Neuronal stem cell (in vitro differentiated cells): ENCODE results near the gene KLHL12.

Experiments used
- DNase-seq: peaks from one replicate; pipeline ENCODE4 v3.0.0-alpha.2; 2013; ENCODE audit warnings: low spot score
- H2AFZ ChIP-seq: one replicate; pipeline ENCODE4 v1.6.1; 2013; ENCODE audit warnings: mild to moderate bottlenecking, low read length, inconsistent platforms
- H2AK5ac ChIP-seq: 2 replicates; pipeline ENCODE4 v1.6.1; 2013; ENCODE audit warnings: low read depth, mild to moderate bottlenecking, inconsistent platforms, low read length, moderate library complexity, mixed read lengths
- H2BK120ac ChIP-seq: 2 replicates; pipeline ENCODE4 v1.6.1; 2013; ENCODE audit warnings: low read depth, mild to moderate bottlenecking, inconsistent platforms, low read length, moderate library complexity, mixed read lengths
- H2BK12ac ChIP-seq: one replicate; pipeline ENCODE4 v1.6.1; 2013; ENCODE audit warnings: low read length, inconsistent platforms
- H2BK15ac ChIP-seq: 2 replicates; pipeline ENCODE4 v1.6.1; 2013; ENCODE audit warnings: mild to moderate bottlenecking, low read length, inconsistent platforms, mixed read lengths
- H2BK5ac ChIP-seq: one replicate; pipeline ENCODE4 v1.6.1; 2013; ENCODE audit warnings: inconsistent platforms, mild to moderate bottlenecking, low read length, moderate library complexity
- H3K14ac ChIP-seq: one replicate; pipeline ENCODE4 v1.6.1; 2013; ENCODE audit warnings: low read length, inconsistent platforms
- H3K18ac ChIP-seq: 2 replicates; pipeline ENCODE4 v1.6.1; 2013; ENCODE audit warnings: low read length, inconsistent platforms
- H3K23ac ChIP-seq: 2 replicates; pipeline ENCODE4 v1.6.1; 2013; ENCODE audit warnings: low read depth, mild to moderate bottlenecking, mixed read lengths, low read length, inconsistent platforms; ENCODE audit not compliant: poor library complexity
- H3K27ac ChIP-seq: replicated peaks from 3 replicates; pipeline ENCODE4 v1.5.1; 2013; ENCODE audit warnings: low read length, inconsistent platforms
- H3K27me3 ChIP-seq, 3 experiments: 2 replicates each; pipeline ENCODE4 v1.6.1; 2013; ENCODE audit warnings: low read length in 3 of 3, mild to moderate bottlenecking in 2 of 3, inconsistent platforms in 1 of 3, low read depth in 1 of 3, mixed read lengths in 1 of 3, moderate library complexity in 1 of 3; ENCODE audit not compliant: control insufficient read depth in 3 of 3, insufficient read depth in 3 of 3
- H3K36me3 ChIP-seq, 2 donors: replicated peaks in 1 of 2; 2 replicates each; pipeline ENCODE4 v1.6.1; 2013; ENCODE audit warnings: low read length in 2 of 2; ENCODE audit not compliant: control insufficient read depth in 2 of 2, insufficient read depth in 2 of 2
- H3K4ac ChIP-seq: 2 replicates; pipeline ENCODE4 v1.6.1; 2013; ENCODE audit warnings: inconsistent platforms, mild to moderate bottlenecking, low read length, moderate library complexity
- H3K4me1 ChIP-seq, 2 donors: 1 replicate in 1 of 2; 2 replicates in 1 of 2; pipeline ENCODE4 v1.6.1; 2013; ENCODE audit warnings: low read length in 2 of 2, low read depth in 1 of 2; ENCODE audit not compliant: control insufficient read depth in 2 of 2, insufficient read depth in 1 of 2
- H3K4me2 ChIP-seq: one replicate; pipeline ENCODE4 v1.6.1; 2013; ENCODE audit warnings: mild to moderate bottlenecking, low read length, inconsistent platforms; ENCODE audit not compliant: insufficient read depth, poor library complexity, severe bottlenecking
- H3K4me3 ChIP-seq, 2 donors: 2 replicates each; pipeline ENCODE4 v1.5.1; 2013; ENCODE audit warnings: low read length in 2 of 2, mild to moderate bottlenecking in 2 of 2, inconsistent platforms in 1 of 2, moderate library complexity in 1 of 2
- H3K79me1 ChIP-seq: one replicate; pipeline ENCODE4 v1.6.1; 2013; ENCODE audit warnings: low read depth, mild to moderate bottlenecking, inconsistent platforms, low read length, moderate library complexity
- H3K9ac ChIP-seq: one replicate; pipeline ENCODE4 v1.6.1; 2013; ENCODE audit warnings: mild to moderate bottlenecking, low read depth, low read length, inconsistent platforms; ENCODE audit not compliant: poor library complexity
- H3K9me3 ChIP-seq, 2 donors: replicated peaks in 1 of 2; 2 replicates each; pipeline versions ENCODE3 to v1.6.1; 2013; ENCODE audit warnings: low read length in 2 of 2, mild to moderate bottlenecking in 2 of 2, inconsistent platforms in 1 of 2, low read depth in 1 of 2, mixed read lengths in 1 of 2, moderate library complexity in 1 of 2; ENCODE audit not compliant: control insufficient read depth in 2 of 2, insufficient read depth in 1 of 2
- H4K8ac ChIP-seq: one replicate; pipeline ENCODE4 v1.6.1; 2013; ENCODE audit warnings: low read depth, mild to moderate bottlenecking, inconsistent platforms, low read length, moderate library complexity
- H4K91ac ChIP-seq: one replicate; pipeline ENCODE4 v1.6.1; 2013; ENCODE audit warnings: low read length, low read depth, mild to moderate bottlenecking, inconsistent platforms; ENCODE audit not compliant: poor library complexity
- WGBS, 2 donors: extraction: QIAGEN DNeasy Blood & Tissue Kit; methylation state at CpG; one replicate each; pipeline ENCODE4 v1.1.7; 2013; ENCODE audit warnings: missing lambda C conversion rate in 2 of 2, mixed read lengths in 1 of 2; ENCODE audit not compliant: insufficient read length in 2 of 2, insufficient replicate concordance in 1 of 2; ENCODE audit errors: extremely low coverage in 2 of 2; 5-methylcytosine and 5-hydroxymethylcytosine counted together

KLHL12 gene

DNA sequence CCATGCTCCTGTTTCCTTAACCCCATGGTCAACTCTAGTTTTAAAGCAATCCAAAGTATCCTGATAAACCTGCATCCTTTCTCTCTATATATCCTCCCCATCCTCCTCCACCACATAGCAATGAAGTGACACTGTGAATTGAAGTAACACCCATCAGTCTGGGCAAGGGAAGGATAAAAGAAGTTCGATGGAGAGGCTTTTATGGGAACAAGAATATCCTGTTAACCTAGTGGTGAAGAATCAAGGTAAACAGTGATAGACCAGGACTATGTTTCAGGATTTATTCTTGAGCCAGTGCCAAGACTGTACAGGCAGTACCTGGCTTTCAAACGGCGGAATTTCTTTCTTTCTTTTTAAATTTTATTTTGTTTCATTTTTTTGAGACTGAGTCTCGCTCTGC, 55.7 kb downstream of the KLHL12 start:
- no peak overlapping the region for H3K18ac ChIP-seq
- H3K23ac ChIP-seq: no peak overlapping the region
- no peak overlapping the region for H2BK15ac ChIP-seq
- H3K36me3 ChIP-seq: peaks cover 7 to 15% of the 10 kb centered on the region in 2 donors
- no peak overlapping the region for H3K14ac ChIP-seq
- H3K27ac ChIP-seq: no peak overlapping the region
- H3K9me3 ChIP-seq: peaks cover 0 to 1% of the 10 kb centered on the region in 2 donors
- no peaks in the 10 kb centered on the region for H3K79me1 ChIP-seq
- H3K27me3 ChIP-seq: no peaks in the 10 kb centered on the region
- DNase-seq: no peak
- no peak overlapping the region for H3K4ac ChIP-seq
- no peak overlapping the region for H2AFZ ChIP-seq
- no peak overlapping the region for H3K4me2 ChIP-seq
- H2BK120ac ChIP-seq: no peak overlapping the region
- H2BK5ac ChIP-seq: no peak overlapping the region
- H2AK5ac ChIP-seq: no peak overlapping the region
- no peaks in the 10 kb centered on the region for H3K4me1 ChIP-seq
- no peak overlapping the region for H3K9ac ChIP-seq
- H2BK12ac ChIP-seq: no peak overlapping the region
- no peak overlapping the region for H4K8ac ChIP-seq
- no peak overlapping the region for H3K4me3 ChIP-seq
- H4K91ac ChIP-seq: no peak overlapping the region
- no CpG with 5 or more reads among the region's 4 CpGs for WGBS, 2 donors

DNA sequence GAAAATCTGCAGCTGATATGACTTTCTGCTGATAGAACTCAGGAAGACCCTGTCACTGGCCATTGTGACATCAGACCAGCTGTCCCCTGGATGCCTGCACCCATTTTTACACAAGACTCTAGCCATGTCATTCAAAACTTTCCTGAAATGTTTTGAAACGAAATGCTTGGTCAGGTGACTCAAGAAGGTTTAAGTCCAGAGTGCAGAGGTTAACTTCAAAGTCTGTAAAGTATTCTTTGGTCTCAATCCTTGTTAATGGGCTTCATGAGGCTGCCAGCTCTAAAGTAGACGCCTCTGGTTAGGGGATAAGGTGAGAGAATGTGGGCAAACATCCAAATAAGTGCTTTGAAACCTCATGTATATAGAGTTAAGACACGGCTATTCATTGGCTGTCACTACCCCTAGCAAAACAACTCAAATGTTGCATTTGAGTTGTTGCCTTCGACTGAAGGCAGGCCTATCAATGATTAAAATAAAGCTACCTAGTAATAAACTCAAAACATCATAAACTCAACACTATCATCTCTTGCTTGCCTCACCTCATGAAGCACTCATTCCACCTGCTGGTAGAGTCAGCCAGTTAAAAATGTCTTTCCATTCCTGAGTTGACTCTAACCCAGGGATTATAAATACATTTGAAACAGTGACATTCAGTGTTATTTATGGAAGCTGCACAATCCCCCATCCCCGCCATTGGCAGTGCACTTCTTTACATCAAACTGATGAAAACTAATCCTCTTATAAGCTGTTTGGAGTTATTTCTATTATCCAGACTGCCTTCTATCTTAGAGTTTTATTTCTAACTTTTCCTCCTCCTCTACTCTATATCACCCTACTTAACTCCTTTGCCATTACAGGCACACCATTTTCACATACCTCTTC, 64.1 kb downstream of the KLHL12 start:
- no peak overlapping the region for H3K4me3 ChIP-seq
- no peak overlapping the region for H3K4ac ChIP-seq
- H2BK12ac ChIP-seq: no peak overlapping the region
- no peak overlapping the region for H2BK15ac ChIP-seq
- H2BK5ac ChIP-seq: no peak overlapping the region
- H2AK5ac ChIP-seq: no peak overlapping the region
- no peak overlapping the region for H2BK120ac ChIP-seq
- peaks cover 10% of the 10 kb centered on the region for H3K79me1 ChIP-seq
- no peak overlapping the region for H4K91ac ChIP-seq
- H3K23ac ChIP-seq: no peak overlapping the region
- no peaks in the 10 kb centered on the region for H3K9me3 ChIP-seq
- peaks cover 7 to 11% of the 10 kb centered on the region in 2 donors for H3K36me3 ChIP-seq
- no peak overlapping the region for H2AFZ ChIP-seq
- no peak overlapping the region for H3K4me2 ChIP-seq
- no peak overlapping the region for H3K9ac ChIP-seq
- peaks cover 0 to 3% of the 10 kb centered on the region in 2 donors for H3K4me1 ChIP-seq
- DNase-seq: no peak
- no peak overlapping the region for H3K27ac ChIP-seq
- no peaks in the 10 kb centered on the region for H3K27me3 ChIP-seq
- no CpG with 5 or more reads among the region's 5 CpGs for WGBS, 2 donors
- H3K14ac ChIP-seq: no peak overlapping the region
- no peak overlapping the region for H3K18ac ChIP-seq
- no peak overlapping the region for H4K8ac ChIP-seq

DNA sequence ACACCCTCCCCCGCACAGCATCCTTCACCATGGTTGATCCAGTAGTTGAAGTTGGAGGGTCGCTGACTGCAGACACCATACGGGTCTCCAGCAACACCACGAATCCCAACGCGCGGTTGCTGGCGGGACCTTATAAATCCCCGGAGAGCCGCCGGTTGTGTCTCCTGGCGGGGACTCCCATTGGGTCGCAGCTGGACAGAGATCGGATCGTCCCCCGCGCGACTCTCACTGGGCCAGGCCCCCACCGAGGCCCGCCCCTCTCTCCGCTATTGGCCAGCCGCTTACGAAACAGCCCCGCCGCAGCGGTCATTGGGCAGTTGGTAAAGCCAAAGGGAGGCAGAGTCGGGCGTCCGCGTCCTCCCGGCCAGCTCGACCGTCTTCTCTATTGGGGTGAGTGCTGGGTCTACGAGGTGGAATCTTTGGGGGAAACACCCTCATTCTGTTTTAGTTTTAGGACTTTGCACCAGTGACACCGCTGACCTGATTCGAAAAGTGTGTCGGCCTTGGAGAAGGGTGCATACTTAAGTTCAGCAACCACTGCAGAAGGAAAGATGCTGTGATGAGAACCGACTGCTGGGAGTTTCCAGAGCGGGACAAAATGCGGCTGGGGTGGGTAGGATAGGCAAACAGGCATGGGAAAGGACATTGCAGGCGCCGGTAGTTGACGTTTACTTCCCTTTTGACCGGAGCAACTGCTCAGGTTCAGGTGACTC, 65.5 kb downstream of the KLHL12 start:
- H2AK5ac ChIP-seq: peak overlapping the region; percentile 51
- peak; percentile 92 for DNase-seq

More for the DNA sequence above, 65.5 kb downstream of the KLHL12 start:
- H3K14ac ChIP-seq: peak overlapping the region; percentile 87
- H3K4ac ChIP-seq: peak overlapping the region; percentile 39
- WGBS, 2 donors: no CpG with 5 or more reads among the region's 44 CpGs
- H2BK12ac ChIP-seq: no peak overlapping the region
- peak overlapping the region; percentile 98 for H3K9ac ChIP-seq
- no peak overlapping the region for H4K8ac ChIP-seq
- no peaks in the 10 kb centered on the region for H3K9me3 ChIP-seq
- no peak overlapping the region for H2BK120ac ChIP-seq
- peak overlapping the region; percentile 91 for H3K27ac ChIP-seq
- peak overlapping the region; percentile 72 for H2BK5ac ChIP-seq
- H2AFZ ChIP-seq: peak overlapping the region; percentile 87
- H3K36me3 ChIP-seq: peaks cover 18 to 24% of the 10 kb centered on the region in 2 donors
- no peaks in the 10 kb centered on the region for H3K27me3 ChIP-seq
- H3K4me3 ChIP-seq: peak overlapping the region; percentile 72 to 93
- H3K4me2 ChIP-seq: peak overlapping the region; percentile 84
- H3K4me1 ChIP-seq: peaks cover 0 to 3% of the 10 kb centered on the region in 2 donors
- peaks cover 10% of the 10 kb centered on the region for H3K79me1 ChIP-seq
- no peak overlapping the region for H3K23ac ChIP-seq
- no peak overlapping the region for H4K91ac ChIP-seq
- no peak overlapping the region for H2BK15ac ChIP-seq
- H3K18ac ChIP-seq: peak overlapping the region; percentile 97
